GM19239 (cell line): ENCODE results near the gene BNIPL.

ENCODE experiments used
- DNase-seq: peaks from one replicate; pipeline ENCODE4 v3.0.0; 2011; ENCODE audit warnings: low spot score; ENCODE audit not compliant: insufficient read length
- FAIRE-seq: peaks from 2 replicates; lab custom pipeline; 2011; peaks lifted over from hg19 to GRCh38; lab: Jason Lieb, UNC

Gene BNIPL

GRCh38 chr1:151036356-151036755 lies at the start of gene BNIPL:
Gene BNIPL (plus strand): TSS chr1:151036586. CDS start chr1:151036726, 140 bp downstream.
- FAIRE-seq = no peak
- no peak for DNase-seq

- FAIRE-seq (no peak), DNase-seq (no peak)
These were observed 48.5 kb upstream of the BNIPL start for GRCh38 chr1:150987924-150988323.

DNA sequence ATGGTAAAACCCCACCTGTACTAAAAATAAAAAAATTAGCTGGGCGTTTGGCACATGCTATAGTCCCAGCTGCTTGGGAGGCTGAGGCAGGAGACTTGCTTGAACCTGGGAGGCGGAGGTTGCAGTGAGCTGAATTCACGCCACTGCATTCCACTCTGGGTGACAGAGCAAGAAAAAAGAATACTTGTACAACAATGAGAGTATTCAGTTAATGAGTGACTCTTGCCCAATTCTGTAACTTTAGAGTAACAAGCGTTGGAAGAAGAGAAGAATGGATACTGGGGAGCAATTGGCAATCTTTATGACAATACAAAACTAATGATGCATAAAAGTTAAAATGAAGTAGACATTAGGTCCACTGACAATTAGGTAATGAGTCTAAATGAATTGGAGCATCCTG lies 43.8 kb upstream of the BNIPL start:
- no peak for FAIRE-seq
- DNase-seq = no peak

DNA sequence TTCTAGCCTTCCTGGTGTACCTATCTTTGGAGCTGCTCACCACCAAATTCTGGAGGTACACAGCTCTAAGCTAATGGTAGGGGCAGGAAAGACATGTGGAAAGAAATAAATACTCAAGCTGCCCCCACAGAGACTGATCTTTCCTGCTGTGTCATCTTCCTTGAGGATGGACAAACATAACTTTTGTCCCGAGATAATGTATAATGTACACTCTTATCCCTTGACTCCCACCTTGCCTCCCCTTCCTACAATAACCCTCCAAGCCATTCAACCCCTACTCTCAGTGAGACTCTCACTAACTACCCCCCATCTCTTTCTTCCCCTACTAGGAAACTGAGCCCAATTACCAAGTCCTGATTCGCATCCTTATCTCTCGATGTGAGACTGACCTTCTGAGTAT lies 42.1 kb upstream of the BNIPL start:
- FAIRE-seq (no peak), DNase-seq (no peak)

DNA sequence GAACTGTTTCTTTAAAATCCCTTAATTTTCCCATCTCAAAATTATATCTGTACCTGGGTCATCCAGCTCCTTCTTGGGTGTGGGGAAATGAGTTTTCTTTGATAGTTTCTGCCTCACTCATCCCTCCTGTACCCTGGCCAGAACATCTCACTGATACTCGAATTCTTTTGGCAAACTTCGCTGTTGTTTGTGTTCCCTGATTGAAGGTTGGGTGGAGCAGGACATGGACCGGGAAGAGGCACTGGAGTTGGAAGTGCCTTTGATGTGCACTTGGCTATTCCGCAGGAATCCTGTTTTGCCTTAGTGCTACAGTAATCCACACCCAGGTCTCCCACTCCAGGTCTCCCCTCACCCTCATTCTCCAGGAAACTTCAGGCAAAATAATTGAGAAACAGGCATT lies 40.9 kb upstream of the BNIPL start:
- no peak for DNase-seq
- FAIRE-seq = no peak

GRCh38 chr1:150995896-150996295 lies 40.5 kb upstream of the BNIPL start:
- peak; percentile 58 for FAIRE-seq

GRCh38 chr1:150997126-150997872 lies 39.1 kb upstream of the BNIPL start:
- FAIRE-seq = no peak
- DNase-seq = no peak

More at GRCh38 chr1:150995896-150996295, 40.5 kb upstream of the BNIPL start:
- DNase-seq = peak; percentile 38

DNA sequence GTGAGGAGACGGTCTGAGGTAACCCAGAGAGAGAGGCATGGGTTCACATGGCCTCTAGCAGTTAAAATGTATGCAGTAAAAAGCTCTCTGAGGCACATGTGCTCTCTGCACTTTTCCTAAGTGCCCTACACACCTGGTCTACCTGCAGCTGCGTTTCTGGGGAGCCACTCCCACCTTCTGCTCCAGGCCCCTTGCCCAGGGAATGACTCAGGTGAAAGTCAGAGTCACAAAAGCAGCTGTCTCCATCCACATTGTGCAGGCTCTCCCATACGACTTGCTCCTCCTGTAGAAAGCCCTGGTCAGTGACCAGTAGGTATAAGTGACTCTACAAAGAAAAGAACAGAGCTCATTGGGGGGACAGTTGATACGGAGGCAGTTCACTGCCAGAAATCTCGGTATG lies 38.4 kb upstream of the BNIPL start:
- FAIRE-seq = no peak

DNA sequence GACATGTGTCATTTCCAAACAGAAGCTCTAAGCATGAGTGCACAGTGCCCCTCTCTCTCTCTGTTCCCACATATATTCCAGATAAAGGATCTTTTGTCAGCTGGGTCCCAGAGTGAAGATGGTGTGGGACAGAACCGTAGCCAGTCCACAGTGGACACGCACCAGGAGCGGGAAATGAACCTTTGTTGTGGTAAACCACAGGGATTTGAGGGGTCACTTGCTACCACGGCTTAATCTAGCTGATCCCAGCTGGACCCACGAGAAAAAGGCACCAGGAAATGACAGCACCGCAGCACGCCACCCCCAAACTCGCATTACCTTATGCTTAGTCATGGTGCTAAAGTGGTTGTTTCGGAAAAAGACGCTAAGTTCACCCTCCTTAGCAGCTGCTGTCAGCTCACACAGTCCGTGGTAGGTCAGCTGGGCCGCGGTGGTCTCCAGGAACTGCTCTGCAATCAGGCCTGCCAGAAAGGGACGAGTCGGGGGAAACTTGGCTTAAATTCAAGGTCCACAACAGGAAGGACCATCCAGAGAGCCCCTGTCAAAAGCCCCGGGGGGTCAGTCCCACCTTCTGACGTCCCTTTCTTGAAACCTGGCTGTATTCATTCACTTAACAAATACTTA lies 37.2 kb upstream of the BNIPL start:
- no peak for FAIRE-seq
- no peak for DNase-seq

More for the DNA sequence above, 38.4 kb upstream of the BNIPL start:
- DNase-seq = no peak

- no peak for FAIRE-seq
- DNase-seq = no peak
These were observed 36.5 kb upstream of the BNIPL start for GRCh38 chr1:150999926-151000325.

- FAIRE-seq (no peak), DNase-seq (no peak)
These were observed 36.0 kb upstream of the BNIPL start for GRCh38 chr1:151000408-151000807.

DNA sequence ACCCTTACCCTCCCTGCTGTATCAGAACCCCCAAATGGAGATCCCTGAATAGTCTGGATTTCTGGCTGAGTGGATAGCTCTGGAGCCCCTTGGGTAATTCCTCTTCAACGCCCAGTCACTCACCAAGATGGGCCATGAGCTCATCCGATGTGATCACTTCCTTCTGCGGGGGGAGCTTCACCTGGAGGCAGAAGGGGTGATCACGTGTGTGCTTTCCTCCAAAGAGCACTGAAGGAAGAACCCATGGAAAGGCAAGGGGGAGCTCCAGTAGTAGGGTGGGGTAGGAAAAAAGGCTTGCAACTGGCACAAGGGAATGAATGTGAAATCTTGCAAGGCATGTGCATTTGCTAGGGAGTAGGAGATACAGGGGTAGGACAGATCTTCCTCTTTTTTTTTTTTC lies 34.8 kb upstream of the BNIPL start:
- FAIRE-seq = no peak
- no peak for DNase-seq

GRCh38 chr1:151002051-151002450 lies 34.3 kb upstream of the BNIPL start:
- DNase-seq (no peak), FAIRE-seq (no peak)

DNA sequence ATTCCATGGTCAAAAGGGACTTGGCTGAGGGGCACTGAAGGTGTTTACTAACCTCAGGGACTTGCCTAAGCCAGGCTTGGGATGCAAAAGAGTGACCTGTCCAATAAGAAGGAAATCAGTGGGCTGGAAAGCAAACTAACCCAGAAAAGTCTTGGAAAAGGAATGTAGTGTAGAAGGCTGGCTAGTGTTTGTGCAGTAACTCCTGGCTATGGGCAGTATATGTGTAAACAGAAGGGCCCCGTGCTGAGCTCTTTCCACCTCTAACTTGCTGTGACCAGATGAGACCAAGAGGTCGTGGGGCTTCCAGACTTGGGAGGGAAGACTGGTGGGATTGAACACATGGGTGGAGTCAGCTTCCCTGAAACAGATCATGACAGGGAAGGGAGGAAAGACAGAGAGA lies 33.8 kb upstream of the BNIPL start:
- FAIRE-seq (no peak), DNase-seq (no peak)

DNA sequence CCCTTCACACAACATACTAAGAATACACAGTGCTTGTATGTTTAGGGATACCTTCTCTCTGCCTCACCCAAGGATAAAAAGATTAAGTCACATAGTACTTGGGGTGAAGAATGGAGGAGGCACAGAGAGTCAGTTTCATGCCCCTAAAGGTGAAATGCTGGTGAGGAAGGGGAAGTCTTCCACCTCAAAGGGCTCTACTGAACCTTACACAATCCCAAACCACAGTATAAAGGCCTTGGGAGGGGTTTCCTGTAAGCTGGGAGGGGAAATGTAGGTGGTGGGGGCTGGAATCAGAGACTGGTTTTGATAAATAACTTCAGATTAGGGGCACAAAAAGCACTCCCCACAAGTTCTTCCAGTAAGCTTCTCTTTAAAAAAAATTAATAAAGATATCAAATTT lies 33.2 kb upstream of the BNIPL start:
- no peak for FAIRE-seq
- no peak for DNase-seq

- FAIRE-seq = peak; percentile 45
- no peak for DNase-seq
These were observed 30.6 kb upstream of the BNIPL start for GRCh38 chr1:151005729-151006319.

GRCh38 chr1:151006327-151007052 lies 29.9 kb upstream of the BNIPL start, which contains the start of gene MINDY1:
Gene MINDY1 (minus strand): TSS chr1:151006902. CDS start chr1:151002617, 4,285 bp downstream.
- DNase-seq = no peak
- peak; percentile 86 for FAIRE-seq

GRCh38 chr1:151007853-151008243 lies 28.5 kb upstream of the BNIPL start:
- DNase-seq (no peak), FAIRE-seq (no peak)

- DNase-seq = peak; percentile 90
- peak; percentile 94 for FAIRE-seq
These were observed 27.9 kb upstream of the BNIPL start, which contains the start of gene PRUNE1 for GRCh38 chr1:151008244-151009205. Gene PRUNE1 (plus strand): TSS chr1:151008449. CDS start chr1:151008633, 184 bp downstream.
